ENCODE results near the gene LYRM4. TPM values are rescaled to one million over a fixed set of nuclear protein-coding genes. Genes with fewer than 3 reads are reported as not detected.

LYRM4 gene
- polyA plus RNA-seq, 1 donor, result 26.7 TPM

DNA sequence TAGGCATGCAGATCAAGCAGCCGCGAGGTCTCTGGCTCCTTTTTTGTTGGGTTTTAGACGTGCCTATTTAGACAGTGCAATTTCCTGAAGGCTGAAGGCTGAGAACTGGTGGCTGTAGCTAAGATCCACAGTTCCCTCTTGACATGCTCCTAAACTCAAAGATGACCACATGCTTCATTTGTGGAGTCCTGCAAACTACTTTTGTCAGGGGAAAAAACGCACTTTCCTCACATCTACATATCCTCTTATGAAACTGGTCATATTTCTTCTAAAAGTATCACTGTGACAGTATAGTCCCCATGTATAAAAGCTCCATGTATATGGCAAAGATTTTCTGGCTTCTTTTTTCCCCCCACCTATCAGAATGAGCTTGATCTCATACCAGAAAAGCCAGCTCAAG lies 30.7 kb downstream of the LYRM4 start:
- H3K36me3 ChIP-seq (ENCODE audit: control insufficient read depth, insufficient read depth, low read length), result peaks cover 2% of the 10 kb centered on the region
- no peak overlapping the region for H3K27ac ChIP-seq (ENCODE audit: low read length)
- H3K4me1 ChIP-seq (ENCODE audit: control insufficient read depth, insufficient read depth, low read length), result no peaks in the 10 kb centered on the region
- H3K27me3 ChIP-seq (ENCODE audit: control insufficient read depth, insufficient read depth, low read length), result no peaks in the 10 kb centered on the region
- no CpG with 5 or more reads among the region's 4 CpGs for WGBS (ENCODE audit: insufficient coverage, low lambda C conversion rate)
- no peak overlapping the region for H3K4me3 ChIP-seq (ENCODE audit: low read length)
- DNase-seq, result no peak
- H3K9me3 ChIP-seq (ENCODE audit: control insufficient read depth, low read depth, low read length), result no peaks in the 10 kb centered on the region

DNA sequence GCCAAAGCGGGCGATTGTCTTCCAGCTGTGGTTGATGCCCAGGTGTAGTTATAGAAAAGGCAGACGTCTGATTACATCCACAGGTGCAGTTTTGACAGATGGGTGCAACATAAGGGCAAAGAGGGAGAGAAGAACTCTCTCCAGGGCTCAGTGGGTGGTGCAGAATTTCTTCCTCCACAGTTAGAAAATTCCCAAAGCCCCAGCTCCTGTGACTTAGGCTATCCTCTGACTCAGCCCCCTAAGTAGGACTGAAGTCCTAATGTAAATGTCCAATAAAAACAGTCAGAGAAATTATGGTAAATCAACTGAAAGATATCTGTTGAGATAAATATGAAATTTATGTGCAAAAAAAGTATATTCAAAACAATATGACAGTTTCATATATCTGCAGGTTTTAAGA lies 31.4 kb downstream of the LYRM4 start:
- Histone ChIP-seq H3K36me3 (ENCODE audit: control insufficient read depth, insufficient read depth, low read length) (peaks cover 2% of the 10 kb centered on the region), H3K9me3 (ENCODE audit: control insufficient read depth, low read depth, low read length) (no peaks in the 10 kb centered on the region), H3K27ac (ENCODE audit: low read length) (no peak overlapping the region), H3K4me1 (ENCODE audit: control insufficient read depth, insufficient read depth, low read length) (no peaks in the 10 kb centered on the region), H3K27me3 (ENCODE audit: control insufficient read depth, insufficient read depth, low read length) (no peaks in the 10 kb centered on the region), H3K4me3 (ENCODE audit: low read length) (no peak overlapping the region)
- WGBS (ENCODE audit: insufficient coverage, low lambda C conversion rate), result 100% methylated on average over 2 of the region's 3 CpGs
- DNase-seq, result no peak

DNA sequence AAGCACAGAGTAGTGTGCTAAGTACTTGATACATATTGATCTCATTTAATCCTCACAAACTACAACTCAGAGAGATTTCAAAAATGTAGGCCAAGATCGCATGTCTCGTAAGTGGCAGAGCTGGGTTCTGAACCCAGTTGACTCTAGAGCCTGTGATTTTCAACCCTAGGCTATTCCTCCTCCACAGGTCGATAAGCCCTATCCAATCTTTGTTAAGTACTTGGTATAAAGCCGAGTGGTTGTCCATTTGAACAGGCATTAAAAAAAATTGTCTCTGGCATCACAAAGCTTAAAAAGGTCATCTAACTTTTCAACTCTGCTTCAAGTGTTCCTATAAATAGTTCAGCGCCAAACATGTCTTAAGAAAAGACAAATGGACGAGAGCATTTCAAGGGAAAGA lies 37.4 kb downstream of the LYRM4 start:
- 93% methylated on average over 2 of the region's 6 CpGs for WGBS (ENCODE audit: insufficient coverage, low lambda C conversion rate)
- no peaks in the 10 kb centered on the region for H3K9me3 ChIP-seq (ENCODE audit: control insufficient read depth, low read depth, low read length)

DNA sequence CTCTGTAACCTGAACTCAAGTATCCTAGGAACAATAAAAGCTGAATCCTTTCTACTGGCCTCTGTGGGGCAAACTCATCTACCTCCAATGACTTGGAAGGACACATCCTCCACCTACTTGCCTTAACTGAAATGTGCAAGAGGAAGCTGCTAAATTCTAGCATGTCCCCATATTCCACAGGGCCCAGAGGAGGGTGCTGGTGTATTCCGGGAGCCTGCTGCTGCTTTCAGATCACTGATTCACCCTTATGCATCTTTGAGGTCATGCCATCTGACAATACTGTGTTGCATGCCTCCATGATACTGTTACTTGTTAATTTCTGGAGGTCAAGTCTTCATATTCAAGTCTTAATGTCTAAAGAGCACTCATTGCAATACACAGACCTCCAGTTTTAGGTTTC lies 40.3 kb downstream of the LYRM4 start:
- Histone ChIP-seq H3K4me1 (ENCODE audit: control insufficient read depth, insufficient read depth, low read length) (no peaks in the 10 kb centered on the region), H3K9me3 (ENCODE audit: control insufficient read depth, low read depth, low read length) (no peaks in the 10 kb centered on the region), H3K4me3 (ENCODE audit: low read length) (no peak overlapping the region), H3K36me3 (ENCODE audit: control insufficient read depth, insufficient read depth, low read length) (peaks cover 3% of the 10 kb centered on the region), H3K27ac (ENCODE audit: low read length) (no peak overlapping the region), H3K27me3 (ENCODE audit: control insufficient read depth, insufficient read depth, low read length) (no peaks in the 10 kb centered on the region)
- WGBS (ENCODE audit: insufficient coverage, low lambda C conversion rate), result no CpG with 5 or more reads among the region's 1 CpG
- no peak for DNase-seq

More for the DNA sequence above, 37.4 kb downstream of the LYRM4 start:
- no peaks in the 10 kb centered on the region for H3K4me1 ChIP-seq (ENCODE audit: control insufficient read depth, insufficient read depth, low read length)
- DNase-seq, result no peak
- H3K27ac ChIP-seq (ENCODE audit: low read length), result no peak overlapping the region
- no peak overlapping the region for H3K4me3 ChIP-seq (ENCODE audit: low read length)
- peaks cover 3% of the 10 kb centered on the region for H3K36me3 ChIP-seq (ENCODE audit: control insufficient read depth, insufficient read depth, low read length)
- H3K27me3 ChIP-seq (ENCODE audit: control insufficient read depth, insufficient read depth, low read length), result no peaks in the 10 kb centered on the region

DNA sequence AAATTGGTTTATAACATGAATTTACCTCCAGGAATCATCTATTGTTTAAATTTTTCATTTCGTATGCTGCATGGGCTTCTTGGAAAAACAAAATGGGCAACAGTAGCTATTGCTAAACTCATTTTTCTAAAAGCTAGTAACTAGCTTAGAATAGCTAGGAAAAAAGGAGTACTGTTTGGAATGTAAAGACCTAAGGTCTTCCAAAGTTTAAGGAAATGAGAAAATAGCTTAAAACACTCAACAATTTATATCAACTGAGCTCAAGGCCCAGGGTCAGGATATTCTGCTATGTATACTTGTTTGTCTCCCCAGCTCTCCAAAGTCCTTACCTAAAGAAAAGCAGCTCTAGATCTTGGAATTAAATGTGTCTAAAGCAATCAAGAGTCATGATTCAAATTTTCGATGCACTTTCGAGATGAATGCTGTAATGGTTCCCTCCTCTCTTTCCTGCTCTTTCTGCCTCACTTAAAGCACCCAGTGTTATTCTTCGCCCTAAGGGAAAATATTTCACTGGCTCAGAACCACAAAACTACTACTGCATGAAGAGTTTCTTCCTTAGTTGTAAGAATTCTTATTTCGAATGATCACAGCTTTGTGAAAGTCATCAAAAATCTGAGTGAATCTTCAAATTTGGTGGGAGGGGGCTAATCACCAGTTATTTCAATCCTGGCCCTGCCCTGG lies 41.6 kb downstream of the LYRM4 start:
- 96% methylated on average over 4 of the region's 5 CpGs for WGBS (ENCODE audit: insufficient coverage, low lambda C conversion rate)
- no peak overlapping the region for H3K4me3 ChIP-seq (ENCODE audit: low read length)
- H3K9me3 ChIP-seq (ENCODE audit: control insufficient read depth, low read depth, low read length), result no peaks in the 10 kb centered on the region
- H3K4me1 ChIP-seq (ENCODE audit: control insufficient read depth, insufficient read depth, low read length), result no peaks in the 10 kb centered on the region
- no peak overlapping the region for H3K27ac ChIP-seq (ENCODE audit: low read length)
- no peaks in the 10 kb centered on the region for H3K27me3 ChIP-seq (ENCODE audit: control insufficient read depth, insufficient read depth, low read length)
- no peak for DNase-seq
- peaks cover 4% of the 10 kb centered on the region for H3K36me3 ChIP-seq (ENCODE audit: control insufficient read depth, insufficient read depth, low read length)

DNA sequence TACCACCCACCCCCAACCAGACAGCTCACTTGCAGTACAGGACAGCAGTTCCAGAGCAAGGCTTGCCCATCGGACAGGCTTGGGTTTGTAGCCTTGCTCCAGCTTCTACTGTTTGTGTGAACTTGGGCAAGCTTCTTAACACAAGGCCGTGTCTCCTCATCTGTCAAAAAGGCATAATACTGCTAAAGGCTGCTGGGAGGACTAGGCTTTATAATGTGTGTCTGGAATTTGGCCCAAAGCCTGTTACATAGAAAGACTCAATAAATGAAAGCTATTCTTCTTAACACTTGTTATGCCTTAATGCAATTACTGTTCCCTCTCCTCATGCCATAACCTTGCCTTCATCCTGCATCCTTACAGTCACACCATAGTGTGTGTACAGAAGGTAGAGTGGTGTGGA lies 43.4 kb downstream of the LYRM4 start:
- no peak overlapping the region for H3K27ac ChIP-seq (ENCODE audit: low read length)
- no CpG with 5 or more reads among the region's 2 CpGs for WGBS (ENCODE audit: insufficient coverage, low lambda C conversion rate)
- H3K27me3 ChIP-seq (ENCODE audit: control insufficient read depth, insufficient read depth, low read length), result no peaks in the 10 kb centered on the region
- H3K4me1 ChIP-seq (ENCODE audit: control insufficient read depth, insufficient read depth, low read length), result no peaks in the 10 kb centered on the region
- H3K4me3 ChIP-seq (ENCODE audit: low read length), result no peak overlapping the region
- DNase-seq, result no peak
- no peaks in the 10 kb centered on the region for H3K9me3 ChIP-seq (ENCODE audit: control insufficient read depth, low read depth, low read length)
- peaks cover 14% of the 10 kb centered on the region for H3K36me3 ChIP-seq (ENCODE audit: control insufficient read depth, insufficient read depth, low read length)

DNA sequence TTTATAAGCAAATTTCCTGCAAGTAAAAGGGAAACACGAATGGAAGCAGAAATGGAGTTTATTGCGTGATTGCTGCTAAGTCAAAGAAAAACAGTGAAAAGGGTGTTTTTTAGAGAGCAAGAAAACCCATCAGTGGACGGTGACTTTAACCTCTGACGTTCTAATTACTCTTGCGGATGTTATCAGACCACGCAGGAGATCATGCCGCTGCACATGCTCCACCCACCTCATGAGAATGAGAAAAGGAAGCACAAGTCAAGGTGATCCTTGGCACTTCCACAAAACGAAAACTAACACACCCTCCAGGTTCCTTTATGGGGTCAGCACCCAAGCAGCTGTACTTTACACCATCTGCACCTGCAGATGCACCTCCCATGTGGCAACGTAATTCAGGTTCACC lies 45.0 kb downstream of the LYRM4 start:
- H3K27me3 ChIP-seq (ENCODE audit: control insufficient read depth, insufficient read depth, low read length), result no peaks in the 10 kb centered on the region
- H3K4me1 ChIP-seq (ENCODE audit: control insufficient read depth, insufficient read depth, low read length), result no peaks in the 10 kb centered on the region
- 49% methylated on average over 6 of the region's 9 CpGs for WGBS (ENCODE audit: insufficient coverage, low lambda C conversion rate)
- DNase-seq, result peak; percentile 78 to 89
- peak overlapping the region; percentile 51 for H3K27ac ChIP-seq (ENCODE audit: low read length)
- H3K9me3 ChIP-seq (ENCODE audit: control insufficient read depth, low read depth, low read length), result no peaks in the 10 kb centered on the region
- H3K36me3 ChIP-seq (ENCODE audit: control insufficient read depth, insufficient read depth, low read length), result peaks cover 15% of the 10 kb centered on the region
- H3K4me3 ChIP-seq (ENCODE audit: low read length), result no peak overlapping the region

DNA sequence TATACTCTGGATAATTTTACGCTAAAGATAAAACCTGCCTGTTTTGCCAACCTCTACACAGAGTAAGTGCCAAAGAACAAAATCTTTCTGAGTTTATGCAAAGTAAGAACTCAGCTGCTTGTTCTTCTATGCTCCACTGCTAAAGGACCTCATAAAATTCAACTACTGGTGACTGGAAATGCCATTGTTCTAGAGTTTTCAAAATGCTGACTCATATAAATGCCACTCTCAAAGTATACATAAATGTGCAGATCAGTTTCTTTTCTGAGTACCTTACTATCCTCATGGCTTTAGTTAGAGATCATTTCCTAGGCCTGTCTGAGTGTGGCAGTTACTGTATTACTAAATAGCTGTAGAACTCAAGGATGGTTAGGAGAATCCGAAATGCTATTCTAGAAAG lies 45.6 kb downstream of the LYRM4 start:
- no peaks in the 10 kb centered on the region for H3K4me1 ChIP-seq (ENCODE audit: control insufficient read depth, insufficient read depth, low read length)
- no peak overlapping the region for H3K4me3 ChIP-seq (ENCODE audit: low read length)
- H3K9me3 ChIP-seq (ENCODE audit: control insufficient read depth, low read depth, low read length), result no peaks in the 10 kb centered on the region
- no CpG with 5 or more reads among the region's 2 CpGs for WGBS (ENCODE audit: insufficient coverage, low lambda C conversion rate)
- H3K27ac ChIP-seq (ENCODE audit: low read length), result peak overlapping the region; percentile 51
- peaks cover 15% of the 10 kb centered on the region for H3K36me3 ChIP-seq (ENCODE audit: control insufficient read depth, insufficient read depth, low read length)
- no peaks in the 10 kb centered on the region for H3K27me3 ChIP-seq (ENCODE audit: control insufficient read depth, insufficient read depth, low read length)
- peak in 1 of 2 donors; percentile 26 for DNase-seq

DNA sequence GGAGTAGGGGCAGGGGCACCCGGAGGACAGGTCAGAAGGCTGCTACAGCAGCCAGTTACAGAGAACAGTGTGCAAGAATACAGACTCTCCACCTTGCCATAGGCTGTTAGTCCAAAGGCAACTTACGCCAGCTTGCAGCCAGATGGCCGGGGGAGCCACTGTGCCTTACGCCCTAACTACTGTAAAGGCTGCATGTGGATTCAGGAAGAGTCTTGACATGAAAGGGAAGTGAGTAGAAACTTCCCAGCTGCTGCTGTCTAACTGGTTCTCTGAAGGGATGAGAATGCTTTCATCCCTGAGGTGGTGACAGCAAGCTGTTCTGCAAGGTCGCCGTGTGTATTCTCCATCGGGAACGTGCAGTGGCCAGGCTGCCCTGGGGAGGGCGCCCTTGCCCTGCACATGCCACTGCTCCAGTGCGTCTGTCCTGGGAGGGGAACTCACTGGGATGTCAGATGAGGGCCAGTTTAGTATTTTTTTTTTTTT lies 46.1 kb downstream of the LYRM4 start:
- Histone ChIP-seq H3K4me3 (ENCODE audit: low read length) (no peak overlapping the region), H3K9me3 (ENCODE audit: control insufficient read depth, low read depth, low read length) (no peaks in the 10 kb centered on the region), H3K36me3 (ENCODE audit: control insufficient read depth, insufficient read depth, low read length) (peaks cover 15% of the 10 kb centered on the region), H3K4me1 (ENCODE audit: control insufficient read depth, insufficient read depth, low read length) (no peaks in the 10 kb centered on the region), H3K27ac (ENCODE audit: low read length) (no peak overlapping the region), H3K27me3 (ENCODE audit: control insufficient read depth, insufficient read depth, low read length) (no peaks in the 10 kb centered on the region)
- WGBS (ENCODE audit: insufficient coverage, low lambda C conversion rate), result no CpG with 5 or more reads among the region's 10 CpGs
- peak; percentile 23 to 24 for DNase-seq

DNA sequence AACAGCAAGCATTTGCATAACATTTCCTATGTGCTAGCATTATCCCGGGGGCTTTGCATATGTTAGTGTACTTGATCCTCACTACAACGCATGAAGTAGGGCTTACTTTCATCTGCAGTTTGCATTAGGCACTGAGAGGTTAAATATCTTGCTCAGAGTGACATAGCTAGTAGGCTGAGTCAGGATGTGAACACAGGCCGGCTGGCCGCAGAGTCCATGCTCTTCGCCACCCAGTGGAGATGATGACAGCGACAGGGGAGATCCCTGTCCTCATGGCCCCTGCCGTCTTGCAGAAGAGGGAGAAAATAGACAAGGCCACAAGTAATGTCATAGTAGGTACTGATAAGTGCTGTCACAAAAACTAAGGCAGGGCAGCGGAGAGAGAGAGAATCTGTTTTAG lies 46.9 kb downstream of the LYRM4 start:
- H3K27me3 ChIP-seq (ENCODE audit: control insufficient read depth, insufficient read depth, low read length), result no peaks in the 10 kb centered on the region
- no peak overlapping the region for H3K27ac ChIP-seq (ENCODE audit: low read length)
- no peaks in the 10 kb centered on the region for H3K9me3 ChIP-seq (ENCODE audit: control insufficient read depth, low read depth, low read length)
- WGBS (ENCODE audit: insufficient coverage, low lambda C conversion rate), result 60% methylated on average over 1 of the region's 8 CpGs
- no peaks in the 10 kb centered on the region for H3K4me1 ChIP-seq (ENCODE audit: control insufficient read depth, insufficient read depth, low read length)
- no peak for DNase-seq
- H3K36me3 ChIP-seq (ENCODE audit: control insufficient read depth, insufficient read depth, low read length), result peaks cover 15% of the 10 kb centered on the region
- no peak overlapping the region for H3K4me3 ChIP-seq (ENCODE audit: low read length)

DNA sequence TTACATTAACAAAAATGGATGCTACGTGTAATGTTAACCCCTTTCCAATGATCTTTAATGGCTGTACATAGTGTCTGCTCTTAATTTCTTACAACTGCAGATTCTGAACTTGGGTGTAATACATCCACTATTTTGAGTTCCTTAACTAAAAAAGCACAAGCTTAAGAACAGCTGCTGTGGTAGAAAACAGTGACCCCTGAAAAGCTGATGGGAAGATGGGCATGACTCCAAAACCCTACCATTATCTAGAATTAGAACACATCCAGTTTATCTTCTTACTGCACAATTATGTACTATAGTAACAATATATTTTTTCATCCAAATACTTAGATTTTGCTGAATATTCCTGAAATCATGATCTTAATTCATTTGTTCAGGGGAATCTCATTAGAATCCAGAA lies 49.3 kb downstream of the LYRM4 start:
- no peaks in the 10 kb centered on the region for H3K9me3 ChIP-seq (ENCODE audit: control insufficient read depth, low read depth, low read length)
- no peak overlapping the region for H3K27ac ChIP-seq (ENCODE audit: low read length)
- H3K4me3 ChIP-seq (ENCODE audit: low read length), result no peak overlapping the region
- H3K27me3 ChIP-seq (ENCODE audit: control insufficient read depth, insufficient read depth, low read length), result no peaks in the 10 kb centered on the region
- DNase-seq, result no peak
- H3K36me3 ChIP-seq (ENCODE audit: control insufficient read depth, insufficient read depth, low read length), result peaks cover 15% of the 10 kb centered on the region
- WGBS (ENCODE audit: insufficient coverage, low lambda C conversion rate), result no CpG with 5 or more reads among the region's 1 CpG
- no peaks in the 10 kb centered on the region for H3K4me1 ChIP-seq (ENCODE audit: control insufficient read depth, insufficient read depth, low read length)

Measured in large intestine (tissue), 3 donors.